Kidney epithelial cell (primary cell): ENCODE data around the gene BAZ1A. TPM values are rescaled to one million over a fixed set of nuclear protein-coding genes. Genes with fewer than 3 reads are reported as not detected.
"Not testable (repeated sequence)": the region's sequence is repeated elsewhere in the genome, so short reads cannot be mapped to it uniquely, and the experiment has no call there.

Source experiments
- DNase-seq: peaks from one replicate; pipeline ENCODE4 v3.0.0-alpha.2; 2010; ENCODE audit warnings: low read depth
- H3K27me3 ChIP-seq: 2 replicates; pipeline ENCODE4 v1.6.0; 2011; ENCODE audit warnings: low read length; ENCODE audit not compliant: control insufficient read depth, insufficient read depth
- H3K36me3 ChIP-seq: 2 replicates; pipeline ENCODE4 v1.5.1; 2011; ENCODE audit warnings: low read length; ENCODE audit not compliant: control insufficient read depth, insufficient read depth
- H3K4me3 ChIP-seq: 2 replicates; pipeline ENCODE4 v1.5.1; 2011; ENCODE audit warnings: low read depth, mild to moderate bottlenecking, control low read depth, low read length
- CTCF ChIP-seq: IDR thresholded peaks from 2 replicates; pipeline ENCODE4 v1.5.1; 2011; ENCODE audit warnings: mild to moderate bottlenecking, moderate library complexity, low read length, control low read depth, inconsistent platforms; ENCODE audit not compliant: insufficient read depth, poor library complexity, severe bottlenecking
- total RNA-seq: library from RNA; depleted of rRNA; stranded (reverse); fragments of >200 nt; gene quantifications from 2 replicates; pipeline ENCODE4 v1.2.3, GENCODE V29; 2015

Gene BAZ1A
- total RNA-seq, 1 donor from 2014 or later = 36.1 TPM

- no peak for DNase-seq
- no peaks in the 10 kb centered on the region for H3K27me3 ChIP-seq
- no peak for TF ChIP-seq CTCF
- H3K36me3 ChIP-seq = peaks cover 1% of the 10 kb centered on the region
- no peak overlapping the region for H3K4me3 ChIP-seq
Observed at GRCh38 chr14:34810028-34810427, 65.1 kb downstream of the BAZ1A start.

DNA sequence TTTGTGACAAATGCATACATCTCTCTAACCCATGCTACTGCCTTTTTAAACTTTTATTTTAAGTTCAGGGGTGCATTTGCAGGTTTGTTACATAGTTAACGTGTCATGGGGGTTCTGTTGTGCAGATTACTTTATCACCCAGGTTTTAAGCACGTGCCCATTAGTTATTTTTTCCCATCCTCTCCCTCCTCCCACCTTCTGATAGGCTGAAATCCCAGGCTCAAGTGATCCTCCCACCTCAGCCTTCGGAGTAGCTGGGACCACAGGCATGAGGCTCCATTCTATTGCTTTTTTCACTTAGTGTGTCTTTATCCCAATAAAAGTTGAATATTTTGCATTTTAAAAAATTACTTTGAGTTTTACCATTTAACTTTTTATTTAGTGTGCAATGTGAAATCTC is 68.9 kb downstream of the BAZ1A start:
- TF ChIP-seq CTCF = no peak
- DNase-seq = no peak
- Histone ChIP-seq H3K4me3 (no peak overlapping the region), H3K27me3 (no peaks in the 10 kb centered on the region), H3K36me3 (peaks cover 3% of the 10 kb centered on the region)

DNA sequence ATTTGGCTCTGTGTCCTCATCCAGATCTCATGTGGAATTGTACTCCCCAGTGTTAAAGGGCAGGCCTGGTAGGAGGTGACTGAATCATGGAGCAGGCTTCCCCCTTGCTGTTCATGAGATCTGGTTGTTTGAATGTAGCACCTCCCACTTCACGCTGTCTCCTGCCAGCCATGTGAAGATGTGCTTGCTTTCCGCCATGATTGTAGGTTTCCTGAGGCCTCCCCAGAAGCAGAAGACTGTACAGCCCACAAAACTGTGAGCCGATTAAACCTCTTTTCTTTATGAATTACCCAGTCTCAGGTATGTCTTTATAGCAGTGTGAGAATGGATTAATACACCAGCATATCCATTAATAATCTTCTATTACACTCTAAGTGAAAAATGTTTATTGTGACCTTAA is 70.2 kb downstream of the BAZ1A start:
- no peak overlapping the region for H3K4me3 ChIP-seq
- DNase-seq = no peak
- TF ChIP-seq CTCF = no peak
- H3K27me3 ChIP-seq = no peaks in the 10 kb centered on the region
- peaks cover 3% of the 10 kb centered on the region for H3K36me3 ChIP-seq

DNA sequence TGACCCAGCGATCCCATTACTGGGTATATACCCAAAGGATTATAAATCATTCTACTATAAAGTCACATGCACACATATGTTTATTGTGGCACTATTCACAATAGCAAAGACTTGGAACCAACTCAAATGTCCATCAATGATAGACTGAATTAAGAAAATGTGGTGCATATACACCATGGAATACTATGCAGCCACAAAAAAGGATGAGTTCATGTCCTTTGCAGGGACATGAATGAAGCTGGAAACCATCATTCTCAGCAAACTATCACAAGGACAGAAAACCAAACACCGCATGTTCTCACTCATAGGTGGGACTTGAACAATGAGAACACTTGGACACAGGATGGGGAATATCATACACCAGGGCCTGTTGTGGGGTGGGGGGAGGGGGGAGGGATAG is 76.3 kb downstream of the BAZ1A start:
- H3K27me3 ChIP-seq, H3K36me3 ChIP-seq, H3K4me3 ChIP-seq: not testable (repeated sequence)

GRCh38 chr14:34797747-34798583 is 77.2 kb downstream of the BAZ1A start:
- Histone ChIP-seq H3K4me3 (no peak overlapping the region), H3K36me3 (no peaks in the 10 kb centered on the region), H3K27me3 (no peaks in the 10 kb centered on the region)
- DNase-seq = no peak
- TF ChIP-seq CTCF = no peak

More for the DNA sequence above, 76.3 kb downstream of the BAZ1A start:
- not testable (repeated sequence) for DNase-seq

GRCh38 chr14:34796902-34797301 is 78.3 kb downstream of the BAZ1A start:
- Histone ChIP-seq H3K27me3 (no peaks in the 10 kb centered on the region), H3K36me3 (no peaks in the 10 kb centered on the region), H3K4me3 (no peak overlapping the region)
- TF ChIP-seq CTCF = no peak
- no peak for DNase-seq
